WI38 (cell line): Measurements from ENCODE around the gene DAAM2.

Experiments
- H3K4me3 ChIP-seq: 2 replicates; pipeline ENCODE4 v1.5.1; 2011; ENCODE audit warnings: low read depth, mild to moderate bottlenecking, control low read depth, low read length
- CTCF ChIP-seq: IDR thresholded peaks from 2 replicates; pipeline ENCODE4 v1.5.1; 2012; ENCODE audit warnings: low read depth, mild to moderate bottlenecking, control low read depth, low read length

The DAAM2 gene

GRCh38 chr6:39822846-39823815 is 31.0 kb downstream of the DAAM2 start:
- TF ChIP-seq CTCF = no peak
- H3K4me3 ChIP-seq = no peak overlapping the region

- TF ChIP-seq CTCF = no peak
- H3K4me3 ChIP-seq = no peak overlapping the region
Observed at GRCh38 chr6:39824030-39824926, 32.1 kb downstream of the DAAM2 start.

DNA sequence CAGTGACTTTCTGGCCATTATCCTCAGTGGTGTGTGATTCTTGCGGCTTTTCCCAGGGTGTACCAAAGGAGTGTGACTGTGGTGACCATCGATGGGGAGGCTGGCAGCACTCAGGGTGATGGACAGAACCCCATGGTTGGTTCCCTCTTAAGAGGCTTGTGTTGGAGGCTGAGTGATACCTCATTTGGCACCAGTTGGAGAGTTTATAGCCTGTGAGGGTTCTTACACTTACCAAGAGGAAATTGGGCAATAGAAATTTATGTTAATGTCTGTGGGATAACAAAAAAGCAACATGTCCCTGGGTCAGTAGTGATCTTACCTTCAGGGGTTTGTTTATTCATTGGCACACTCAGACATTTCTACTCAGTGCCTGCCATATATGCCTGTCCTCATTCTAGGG is 37.2 kb downstream of the DAAM2 start:
- H3K4me3 ChIP-seq = no peak overlapping the region
- TF ChIP-seq CTCF = no peak

GRCh38 chr6:39830444-39830843 is 38.3 kb downstream of the DAAM2 start:
- no peak overlapping the region for H3K4me3 ChIP-seq
- no peak for TF ChIP-seq CTCF

GRCh38 chr6:39831701-39832100 is 39.5 kb downstream of the DAAM2 start:
- no peak overlapping the region for H3K4me3 ChIP-seq
- TF ChIP-seq CTCF = no peak

- TF ChIP-seq CTCF = no peak
- H3K4me3 ChIP-seq = no peak overlapping the region
Observed at GRCh38 chr6:39834278-39834677, 42.1 kb downstream of the DAAM2 start.
